ACC112 (cell line): ENCODE data around the gene RHCG.

ENCODE experiments used
- H2AFZ ChIP-seq: fragments of 200-600 bp; sonication (generic); one replicate; pipeline ENCODE4 v1.6.0; 2017; ENCODE audit warnings: antibody characterized with exemption, low read length; ENCODE audit not compliant: unreplicated experiment
- H3K27ac ChIP-seq: fragments of 200-600 bp; sonication (generic); 2 replicates; pipeline ENCODE4 v1.5.1; 2014; ENCODE audit warnings: low read depth, mild to moderate bottlenecking, antibody characterized with exemption, low read length, moderate library complexity
- H3K27me3 ChIP-seq: fragments of 200-600 bp; sonication (generic); 2 replicates; pipeline ENCODE4 v1.6.1; 2014; ENCODE audit warnings: mild to moderate bottlenecking, antibody characterized with exemption, low read length, moderate library complexity, mixed read lengths; ENCODE audit not compliant: insufficient read depth
- H3K36me3 ChIP-seq: fragments of 200-600 bp; sonication (generic); 2 replicates; pipeline ENCODE4 v1.6.1; 2016; ENCODE audit warnings: mild to moderate bottlenecking, antibody characterized with exemption, low read length, moderate library complexity, mixed read lengths; ENCODE audit not compliant: insufficient read depth
- H3K4me1 ChIP-seq: fragments of 200-600 bp; sonication (generic); one replicate; pipeline ENCODE4 v1.6.1; 2016; ENCODE audit warnings: low read length, mixed read lengths; ENCODE audit not compliant: insufficient read depth, unreplicated experiment, control insufficient read depth
- H3K4me3 ChIP-seq: fragments of 200-600 bp; sonication (generic); 2 replicates; pipeline ENCODE4 v1.5.1; 2014; ENCODE audit warnings: mild to moderate bottlenecking, low read depth, low read length
- H3K79me2 ChIP-seq: fragments of 200-600 bp; sonication (generic); one replicate; pipeline ENCODE4 v1.6.0; 2016; ENCODE audit warnings: low read length; ENCODE audit not compliant: control insufficient read depth, unreplicated experiment, insufficient read depth

Gene RHCG

DNA sequence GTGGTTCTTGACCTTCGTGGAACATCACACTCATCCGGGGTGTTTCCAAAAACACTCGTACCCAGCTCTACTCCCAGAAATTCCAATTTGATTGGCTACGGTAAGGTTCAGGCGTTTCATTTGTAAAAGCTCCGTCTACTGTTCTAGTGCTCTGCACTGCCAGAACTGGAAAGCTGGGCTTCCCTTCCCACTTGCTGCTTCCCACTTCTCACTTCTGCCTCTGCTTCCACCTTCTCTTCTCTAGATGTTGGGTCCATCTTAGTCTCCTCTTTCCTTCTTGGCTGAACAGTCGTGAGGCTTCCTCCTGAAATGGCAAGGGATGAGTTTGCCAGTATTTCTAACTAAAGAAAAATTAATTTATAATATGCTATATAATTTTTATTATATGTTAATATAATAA is 29.8 kb upstream of the RHCG start:
- H3K4me1 ChIP-seq = no peaks in the 10 kb centered on the region
- no peak overlapping the region for H3K27ac ChIP-seq
- no peaks in the 10 kb centered on the region for H3K36me3 ChIP-seq
- H3K79me2 ChIP-seq = no peaks in the 10 kb centered on the region
- H3K27me3 ChIP-seq = peaks cover 30% of the 10 kb centered on the region
- no peak overlapping the region for H3K4me3 ChIP-seq
- no peak overlapping the region for H2AFZ ChIP-seq

DNA sequence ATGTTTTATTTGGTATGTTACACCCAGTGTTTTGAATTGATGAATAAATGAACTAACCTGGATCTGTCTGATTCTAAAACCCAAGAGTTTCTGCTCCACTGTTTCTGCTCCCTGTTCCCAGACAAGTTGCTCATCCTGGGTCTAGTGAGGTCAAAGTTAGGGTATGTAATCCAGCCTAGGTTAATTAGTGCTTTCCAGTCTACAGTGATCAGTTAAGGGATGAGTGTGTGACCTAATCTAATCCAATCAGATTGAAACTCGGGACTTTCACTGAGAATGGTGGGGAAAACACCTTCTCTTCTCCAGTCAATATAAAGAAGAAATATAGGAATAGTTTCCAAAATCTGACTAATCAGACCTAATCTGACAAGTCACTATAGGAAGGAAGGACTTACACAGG is 27.8 kb upstream of the RHCG start:
- Histone ChIP-seq H3K4me1 (no peaks in the 10 kb centered on the region), H3K27ac (no peak overlapping the region), H3K79me2 (no peaks in the 10 kb centered on the region), H3K4me3 (no peak overlapping the region), H2AFZ (no peak overlapping the region), H3K27me3 (peaks cover 34% of the 10 kb centered on the region), H3K36me3 (no peaks in the 10 kb centered on the region)

DNA sequence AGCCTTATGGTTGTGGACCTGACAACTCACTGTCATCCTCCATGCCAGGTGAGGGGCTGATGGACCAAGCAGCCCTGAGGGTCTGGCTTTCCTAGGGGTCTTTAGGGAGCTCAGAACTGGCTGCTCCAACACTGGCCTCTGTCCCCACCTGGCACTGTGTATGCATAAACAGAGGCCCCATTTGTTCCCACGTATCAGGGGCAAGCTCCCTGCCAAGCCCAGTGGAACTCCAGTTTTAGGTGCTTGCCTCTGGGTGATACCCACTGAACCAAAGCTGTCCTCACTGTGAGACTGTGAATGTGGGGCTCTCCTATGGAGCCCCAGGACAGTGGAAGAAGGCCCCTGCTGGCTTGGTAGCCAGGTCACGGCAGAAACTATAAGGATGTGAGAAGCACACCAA is 26.7 kb upstream of the RHCG start:
- Histone ChIP-seq H3K79me2 (no peaks in the 10 kb centered on the region), H2AFZ (no peak overlapping the region), H3K36me3 (no peaks in the 10 kb centered on the region), H3K27ac (no peak overlapping the region), H3K4me1 (no peaks in the 10 kb centered on the region), H3K4me3 (no peak overlapping the region), H3K27me3 (peaks cover 34% of the 10 kb centered on the region)

DNA sequence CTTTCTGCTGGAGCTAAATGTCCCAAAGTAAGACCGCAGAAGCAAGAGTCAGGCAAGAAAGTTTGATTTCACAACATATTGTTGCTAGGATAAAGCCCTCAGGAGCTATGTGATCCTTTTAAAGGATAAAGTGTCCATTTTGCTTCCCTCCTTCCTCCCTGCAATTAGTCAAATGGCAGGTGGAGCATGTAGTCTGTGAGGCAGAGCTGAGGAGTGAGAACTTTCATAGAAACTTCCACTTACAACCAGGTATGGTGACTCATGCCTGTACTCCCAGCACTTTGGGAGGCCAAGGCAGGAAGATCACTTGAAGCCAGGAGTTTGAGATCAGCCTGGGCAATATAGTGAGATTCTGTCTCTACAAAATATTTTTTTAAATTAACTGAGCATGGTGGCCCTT is 25.2 kb upstream of the RHCG start:
- H3K36me3 ChIP-seq = no peaks in the 10 kb centered on the region
- peaks cover 44% of the 10 kb centered on the region for H3K27me3 ChIP-seq
- no peak overlapping the region for H3K27ac ChIP-seq
- H2AFZ ChIP-seq = no peak overlapping the region
- H3K79me2 ChIP-seq = no peaks in the 10 kb centered on the region
- H3K4me3 ChIP-seq = no peak overlapping the region
- H3K4me1 ChIP-seq = no peaks in the 10 kb centered on the region

DNA sequence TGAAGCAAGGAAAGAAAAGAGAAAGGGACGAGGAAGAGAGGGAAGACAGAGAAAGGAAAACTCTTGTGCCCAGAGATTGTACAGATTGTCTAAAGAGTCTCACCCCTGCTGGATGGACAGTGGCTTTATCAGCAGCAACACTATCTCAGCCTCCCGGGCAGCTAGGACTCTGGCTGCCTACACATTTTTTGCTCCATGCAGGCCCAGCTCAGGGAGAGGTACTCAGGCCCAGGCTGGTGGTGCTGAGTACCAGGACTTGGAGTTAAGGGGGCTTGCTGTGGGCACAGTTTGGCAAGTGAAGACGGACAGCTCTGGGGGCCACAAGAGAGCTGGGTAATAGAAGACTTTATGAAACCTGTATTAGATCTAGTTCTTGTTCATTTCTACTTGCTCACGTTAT is 19.1 kb upstream of the RHCG start:
- Histone ChIP-seq H3K27ac (no peak overlapping the region), H3K36me3 (no peaks in the 10 kb centered on the region), H2AFZ (no peak overlapping the region), H3K4me1 (no peaks in the 10 kb centered on the region), H3K27me3 (peaks cover 60% of the 10 kb centered on the region), H3K4me3 (no peak overlapping the region), H3K79me2 (no peaks in the 10 kb centered on the region)

DNA sequence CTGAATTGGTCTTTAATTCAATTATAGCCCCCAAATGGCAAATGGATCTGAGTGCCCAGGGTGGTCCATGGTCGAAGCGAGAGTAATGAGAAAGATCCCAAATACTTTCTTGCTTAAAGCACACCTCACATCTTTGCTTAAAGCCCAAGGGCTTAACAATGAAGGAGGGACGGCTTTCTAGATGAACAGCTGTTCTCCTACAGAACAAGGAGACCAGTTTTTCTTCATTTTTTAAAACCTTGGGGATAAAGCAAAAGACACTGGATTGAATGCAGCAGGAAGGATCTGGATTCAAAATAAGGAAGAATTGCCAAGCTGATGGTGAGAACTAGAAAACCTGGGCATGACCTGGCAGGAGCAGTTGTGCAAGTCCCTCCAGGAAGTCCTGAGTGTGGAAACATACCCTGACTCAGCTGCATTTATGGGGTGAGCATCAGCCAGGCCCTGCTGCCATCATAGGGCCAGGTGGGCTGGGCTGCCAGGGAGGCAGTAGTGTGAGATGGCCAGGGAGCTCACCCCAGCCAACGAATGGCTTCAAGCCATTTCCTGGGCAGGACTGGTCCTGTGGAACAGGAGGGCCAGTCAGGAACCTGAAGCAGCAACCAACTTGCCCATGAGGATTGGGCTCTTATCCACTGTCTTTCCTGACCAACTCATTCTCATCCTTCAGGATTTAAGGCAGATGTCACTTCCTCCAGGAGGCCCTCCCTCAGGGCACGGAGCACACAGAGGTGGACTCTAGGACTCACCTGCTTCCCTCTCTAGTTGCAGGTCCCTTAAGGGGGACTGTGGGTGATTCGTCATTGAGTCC is 18.4 kb upstream of the RHCG start:
- no peaks in the 10 kb centered on the region for H3K79me2 ChIP-seq
- H3K36me3 ChIP-seq = no peaks in the 10 kb centered on the region
- H3K27ac ChIP-seq = no peak overlapping the region
- peaks cover 62% of the 10 kb centered on the region for H3K27me3 ChIP-seq
- no peak overlapping the region for H2AFZ ChIP-seq
- no peaks in the 10 kb centered on the region for H3K4me1 ChIP-seq
- H3K4me3 ChIP-seq = no peak overlapping the region

DNA sequence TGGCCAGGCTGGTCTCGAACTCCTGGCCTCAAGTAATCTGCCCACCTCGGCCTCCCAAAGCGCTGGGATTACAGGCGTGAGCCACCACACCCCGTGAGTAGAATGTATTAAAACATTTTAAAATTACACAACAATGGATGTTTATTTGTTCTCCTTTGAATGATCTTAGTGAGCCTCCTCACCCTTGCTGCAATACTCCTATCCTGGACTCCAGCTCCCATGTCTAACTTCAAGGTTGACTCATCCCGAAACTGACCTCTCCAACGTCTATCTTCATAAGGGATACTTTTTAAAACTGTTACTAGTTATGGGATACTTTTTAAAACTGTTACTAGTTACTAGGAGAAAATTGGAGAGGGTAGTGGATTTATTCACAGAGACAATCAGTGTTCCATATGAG is 17.8 kb upstream of the RHCG start:
- no peak overlapping the region for H3K27ac ChIP-seq
- no peaks in the 10 kb centered on the region for H3K36me3 ChIP-seq
- H3K4me3 ChIP-seq = no peak overlapping the region
- H2AFZ ChIP-seq = no peak overlapping the region
- H3K4me1 ChIP-seq = no peaks in the 10 kb centered on the region
- no peaks in the 10 kb centered on the region for H3K79me2 ChIP-seq
- peaks cover 64% of the 10 kb centered on the region for H3K27me3 ChIP-seq

DNA sequence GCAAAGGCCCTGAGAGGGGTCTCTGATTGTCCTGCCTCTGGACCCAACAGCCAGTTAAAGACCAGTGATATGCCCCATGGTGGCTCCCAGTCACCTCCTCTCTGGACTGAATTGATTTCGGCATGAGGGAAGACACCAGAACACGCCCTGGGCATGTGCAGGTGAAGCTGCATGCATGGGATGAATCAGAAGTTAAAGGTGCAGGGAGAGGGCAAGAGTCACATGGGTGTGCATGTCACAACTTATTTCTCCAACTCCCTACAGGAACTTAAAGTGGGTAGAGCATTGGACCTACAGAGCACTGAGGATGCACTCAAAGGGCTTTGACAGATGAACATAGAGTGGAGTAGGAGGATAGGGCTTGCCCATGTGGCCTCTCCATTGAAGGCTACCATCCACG is 16.9 kb upstream of the RHCG start:
- Histone ChIP-seq H3K36me3 (no peaks in the 10 kb centered on the region), H2AFZ (no peak overlapping the region), H3K27ac (no peak overlapping the region), H3K27me3 (peaks cover 64% of the 10 kb centered on the region), H3K4me3 (no peak overlapping the region), H3K79me2 (no peaks in the 10 kb centered on the region), H3K4me1 (no peaks in the 10 kb centered on the region)

DNA sequence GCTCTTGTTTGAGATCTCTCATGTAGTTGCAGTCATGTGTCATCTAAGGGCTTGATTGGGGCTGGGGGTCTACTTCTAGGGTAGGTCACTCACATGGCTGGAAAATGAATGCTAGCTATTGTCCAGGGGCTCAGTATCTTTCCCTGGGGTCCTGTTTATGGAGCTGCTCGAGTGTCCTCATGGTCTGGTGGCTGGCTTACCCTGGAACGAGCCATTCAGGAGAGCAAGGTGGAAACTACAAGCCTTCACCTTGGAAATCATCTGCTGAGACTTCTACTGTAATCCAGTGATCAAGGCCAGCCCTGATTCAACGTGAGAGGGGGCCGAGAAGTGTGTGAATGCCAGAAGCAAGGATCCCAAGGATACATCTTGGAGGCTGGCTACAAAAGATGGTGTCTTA is 16.2 kb upstream of the RHCG start:
- no peak overlapping the region for H2AFZ ChIP-seq

DNA sequence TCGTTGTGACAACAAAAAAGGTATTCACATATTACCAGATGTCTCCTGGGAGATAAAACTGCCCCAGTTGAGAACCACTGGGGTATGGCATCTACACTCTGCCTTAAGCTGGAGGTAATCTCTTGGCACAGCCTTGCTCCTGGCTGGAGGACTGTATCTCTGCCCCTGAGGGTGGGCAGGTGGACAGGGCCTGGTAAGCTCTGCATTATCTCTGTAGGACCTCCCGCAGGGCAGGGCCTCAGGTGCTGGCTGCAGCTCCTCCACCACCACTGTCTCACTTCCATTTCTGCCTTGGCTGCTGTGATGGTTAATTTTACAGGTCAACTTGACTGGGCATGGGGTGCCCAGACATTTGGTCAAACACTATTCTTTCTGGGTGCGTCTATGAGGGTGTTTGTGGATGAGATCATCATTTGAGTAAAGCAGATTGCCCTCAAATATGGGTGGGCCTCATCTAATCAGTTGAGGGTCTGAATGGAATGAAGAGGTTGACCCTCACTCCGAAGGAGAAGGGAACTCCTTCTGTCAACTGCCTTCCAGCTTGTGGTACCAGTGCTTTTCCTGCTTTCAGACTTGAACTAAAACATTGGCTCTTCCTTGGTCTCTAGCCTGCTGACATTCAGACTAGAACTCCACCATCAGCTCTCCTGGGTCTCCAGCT is 9.8 kb upstream of the RHCG start:
- Histone ChIP-seq H3K4me3 (no peak overlapping the region), H3K36me3 (no peaks in the 10 kb centered on the region), H3K4me1 (no peaks in the 10 kb centered on the region), H3K79me2 (no peaks in the 10 kb centered on the region), H3K27me3 (peaks cover 18% of the 10 kb centered on the region), H2AFZ (no peak overlapping the region), H3K27ac (no peak overlapping the region)

More for the DNA sequence above, 16.2 kb upstream of the RHCG start:
- no peaks in the 10 kb centered on the region for H3K36me3 ChIP-seq
- no peak overlapping the region for H3K27ac ChIP-seq
- H3K27me3 ChIP-seq = peaks cover 64% of the 10 kb centered on the region
- H3K4me3 ChIP-seq = no peak overlapping the region
- H3K4me1 ChIP-seq = no peaks in the 10 kb centered on the region
- H3K79me2 ChIP-seq = no peaks in the 10 kb centered on the region

DNA sequence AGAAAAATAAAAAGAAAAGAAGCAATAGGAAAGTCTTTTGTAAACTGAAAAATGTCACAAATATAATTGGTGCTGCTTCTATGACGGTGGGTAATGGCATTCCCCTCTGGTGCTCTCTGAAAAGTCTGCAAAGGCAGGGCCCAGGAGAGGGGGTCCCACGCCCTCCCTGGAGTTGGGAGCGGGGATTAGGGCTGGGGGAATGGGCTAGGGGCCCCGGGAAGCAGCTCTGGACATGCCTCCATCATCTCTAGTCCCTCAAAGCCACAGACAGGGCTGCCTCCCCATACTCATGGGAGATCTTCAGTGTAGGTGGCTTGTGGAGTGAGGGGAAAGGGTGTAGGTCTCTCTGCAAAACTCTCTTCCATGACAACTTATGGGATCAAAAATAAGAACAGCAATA is 7.8 kb upstream of the RHCG start:
- no peaks in the 10 kb centered on the region for H3K79me2 ChIP-seq
- H2AFZ ChIP-seq = no peak overlapping the region
- no peak overlapping the region for H3K27ac ChIP-seq
- H3K27me3 ChIP-seq = 0 out of 2 replicates have a peak, but pooled peaks cover 4% of the 10 kb centered on the region
- no peak overlapping the region for H3K4me3 ChIP-seq
- no peaks in the 10 kb centered on the region for H3K36me3 ChIP-seq
- peaks cover 2% of the 10 kb centered on the region for H3K4me1 ChIP-seq
